Activated CD4-positive, CD25-positive, alpha-beta regulatory T cell (primary cell): ENCODE results near the gene GRAP.

Source experiments
- DNase-seq, 4 experiments: peaks; one replicate each; lab custom pipeline; 2025; lab: John Stamatoyannopoulos, UW

The GRAP gene

GRCh38 chr17:19002805-19003542 lies 43.8 kb downstream of the GRAP start:
- DNase-seq = no peak

- DNase-seq = no peak
Observed at GRCh38 chr17:19001907-19002590, 44.7 kb downstream of the GRAP start.

GRCh38 chr17:19000531-19001325 lies 46.0 kb downstream of the GRAP start:
- DNase-seq = no peak

- DNase-seq = no peak
Observed at GRCh38 chr17:18999911-19000310, 46.8 kb downstream of the GRAP start.

GRCh38 chr17:18999394-18999793 lies 47.4 kb downstream of the GRAP start:
- DNase-seq = no peak

GRCh38 chr17:18997650-18998196 lies 49.0 kb downstream of the GRAP start:
- DNase-seq = no peak

- DNase-seq = no peak
Observed at GRCh38 chr17:18996458-18996857, 50.3 kb downstream of the GRAP start.

GRCh38 chr17:18995220-18995619 lies 51.5 kb downstream of the GRAP start:
- DNase-seq = no peak

- no peak for DNase-seq
Observed at GRCh38 chr17:18994631-18995030, 52.1 kb downstream of the GRAP start.

- no peak for DNase-seq
Observed at GRCh38 chr17:18993905-18994526, 52.7 kb downstream of the GRAP start.

GRCh38 chr17:18992454-18993130 lies 54.2 kb downstream of the GRAP start:
- no peak for DNase-seq

- no peak for DNase-seq
Observed at GRCh38 chr17:18991531-18992315, 55.0 kb downstream of the GRAP start.

GRCh38 chr17:18990331-18990730 lies 56.4 kb downstream of the GRAP start:
- no peak for DNase-seq

GRCh38 chr17:18988546-18989173 lies 58.1 kb downstream of the GRAP start:
- DNase-seq = no peak

- DNase-seq = no peak
Observed at GRCh38 chr17:18987862-18988545, 58.8 kb downstream of the GRAP start.

- DNase-seq = no peak
Observed at GRCh38 chr17:18987230-18987610, 59.5 kb downstream of the GRAP start.

GRCh38 chr17:18986541-18987229 lies 60.1 kb downstream of the GRAP start:
- DNase-seq = no peak

GRCh38 chr17:18985475-18985874 lies 61.3 kb downstream of the GRAP start:
- no peak for DNase-seq
